Measurements from ENCODE around the gene MT2A.

Gene MT2A

GRCh38 chr16:56608043-56608875 lies at the start of gene MT2A:
MT2A (plus strand) TSS chr16:56608584; CDS start chr16:56608656, 72 bp downstream.
- in situ Hi-C loops (cut with HindIII; ENCODE audit: low sequenced_read_pairs) = no loop called here
- TF ChIP-seq CTCF (IDR thresholded peaks at IDR 0.05; ENCODE audit: low read depth, low read length) = no peak
- DNase-seq (ENCODE audit: low read depth, low spot score) = peak; percentile 99
- peak within 1 kb of the TSS; percentile 90 for H3K4me3 ChIP-seq (ENCODE audit: low read depth, low read length)

- TF ChIP-seq CTCF (IDR thresholded peaks at IDR 0.05; ENCODE audit: low read depth, low read length) = no peak
- in situ Hi-C loops (cut with HindIII; ENCODE audit: low sequenced_read_pairs) = no loop called here
- H3K4me3 ChIP-seq (ENCODE audit: low read depth, low read length) = no peak overlapping the region
- no peak for DNase-seq (ENCODE audit: low read depth, low spot score)
Measured at GRCh38 chr16:56559109-56559508, 49.3 kb upstream of the MT2A start.

GRCh38 chr16:56560447-56560846 lies 47.9 kb upstream of the MT2A start:
- in situ Hi-C loops (cut with HindIII; ENCODE audit: low sequenced_read_pairs) = no loop called here
- DNase-seq (ENCODE audit: low read depth, low spot score) = no peak

GRCh38 chr16:56561126-56561525 lies 47.3 kb upstream of the MT2A start:
- TF ChIP-seq CTCF (IDR thresholded peaks at IDR 0.05; ENCODE audit: low read depth, low read length) = no peak
- DNase-seq (ENCODE audit: low read depth, low spot score) = no peak
- H3K4me3 ChIP-seq (ENCODE audit: low read depth, low read length) = no peak overlapping the region
- in situ Hi-C loops (cut with HindIII; ENCODE audit: low sequenced_read_pairs) = no loop called here

More at GRCh38 chr16:56560447-56560846, 47.9 kb upstream of the MT2A start:
- no peak overlapping the region for H3K4me3 ChIP-seq (ENCODE audit: low read depth, low read length)
- no peak for TF ChIP-seq CTCF (IDR thresholded peaks at IDR 0.05; ENCODE audit: low read depth, low read length)

GRCh38 chr16:56564793-56565477 lies 43.4 kb upstream of the MT2A start, which contains the start of gene MT4:
MT4 (plus strand) TSS chr16:56565073; CDS start chr16:56565129, 56 bp downstream.
- TF ChIP-seq CTCF (IDR thresholded peaks at IDR 0.05; ENCODE audit: low read depth, low read length) = no peak
- H3K4me3 ChIP-seq (ENCODE audit: low read depth, low read length) = no peak within 1 kb of the TSS
- in situ Hi-C loops (cut with HindIII; ENCODE audit: low sequenced_read_pairs) = no loop called here
- no peak for DNase-seq (ENCODE audit: low read depth, low spot score)

GRCh38 chr16:56569971-56570370 lies 38.4 kb upstream of the MT2A start:
- DNase-seq (ENCODE audit: low read depth, low spot score) = no peak
- TF ChIP-seq CTCF (IDR thresholded peaks at IDR 0.05; ENCODE audit: low read depth, low read length) = no peak
- in situ Hi-C loops (cut with HindIII; ENCODE audit: low sequenced_read_pairs) = no loop called here
- H3K4me3 ChIP-seq (ENCODE audit: low read depth, low read length) = no peak overlapping the region
